ENCODE results near the gene ABCC10. TPM values are rescaled to one million over a fixed set of nuclear protein-coding genes. Genes with fewer than 3 reads are reported as not detected.
A peak's percentile ranks its signal among the peaks of the same experiment; 100 is the strongest.

Gene ABCC10
- total RNA-seq, 1 experiment from 2014 or later: 25.5 TPM

DNA sequence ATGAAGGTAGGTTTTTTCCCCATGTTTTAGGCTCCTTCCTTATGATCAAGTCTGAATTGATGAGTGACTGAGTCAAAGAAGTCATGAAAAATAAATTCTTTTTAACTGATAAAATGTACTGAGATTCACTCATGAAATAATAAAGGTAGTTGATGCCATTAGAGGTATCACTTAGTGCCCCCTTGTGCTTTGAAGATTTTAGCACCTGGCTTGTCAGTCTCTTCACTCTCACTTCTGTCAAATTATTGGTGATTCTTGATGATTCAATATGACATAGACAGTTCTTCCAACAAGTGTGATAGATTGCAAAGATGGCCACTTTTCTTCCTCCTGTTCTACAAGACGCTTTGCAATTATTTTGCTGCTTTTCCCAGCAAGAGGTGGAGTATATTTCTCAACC, 32.2 kb downstream of the ABCC10 start (continued):
- no peak for TF ChIP-seq ELF4 (CRISPR knock-in tag; IDR thresholded peaks at IDR 0.05; ENCODE audit: low read depth)

- no peaks in the 10 kb centered on the region for H3K9me3 Mint-ChIP-seq
- ATAC-seq (no peak), DNase-seq (ENCODE audit: low spot score) (no peak)
- no peak overlapping the region for H3K27ac Mint-ChIP-seq
- H3K27me3 Mint-ChIP-seq (ENCODE audit: low read depth): peaks cover 46% of the 10 kb centered on the region
- peaks cover 14% of the 10 kb centered on the region for H3K4me1 Mint-ChIP-seq
- CTCF ChIA-PET: interaction anchor here (5.3 kb wide), 1 partner anchor 36 kb away, joined by 65 read pairs; no protein-coding TSS in a partner anchor
- no peak overlapping the region for H3K4me3 Mint-ChIP-seq
- TF ChIP-seq, protein P1, sequence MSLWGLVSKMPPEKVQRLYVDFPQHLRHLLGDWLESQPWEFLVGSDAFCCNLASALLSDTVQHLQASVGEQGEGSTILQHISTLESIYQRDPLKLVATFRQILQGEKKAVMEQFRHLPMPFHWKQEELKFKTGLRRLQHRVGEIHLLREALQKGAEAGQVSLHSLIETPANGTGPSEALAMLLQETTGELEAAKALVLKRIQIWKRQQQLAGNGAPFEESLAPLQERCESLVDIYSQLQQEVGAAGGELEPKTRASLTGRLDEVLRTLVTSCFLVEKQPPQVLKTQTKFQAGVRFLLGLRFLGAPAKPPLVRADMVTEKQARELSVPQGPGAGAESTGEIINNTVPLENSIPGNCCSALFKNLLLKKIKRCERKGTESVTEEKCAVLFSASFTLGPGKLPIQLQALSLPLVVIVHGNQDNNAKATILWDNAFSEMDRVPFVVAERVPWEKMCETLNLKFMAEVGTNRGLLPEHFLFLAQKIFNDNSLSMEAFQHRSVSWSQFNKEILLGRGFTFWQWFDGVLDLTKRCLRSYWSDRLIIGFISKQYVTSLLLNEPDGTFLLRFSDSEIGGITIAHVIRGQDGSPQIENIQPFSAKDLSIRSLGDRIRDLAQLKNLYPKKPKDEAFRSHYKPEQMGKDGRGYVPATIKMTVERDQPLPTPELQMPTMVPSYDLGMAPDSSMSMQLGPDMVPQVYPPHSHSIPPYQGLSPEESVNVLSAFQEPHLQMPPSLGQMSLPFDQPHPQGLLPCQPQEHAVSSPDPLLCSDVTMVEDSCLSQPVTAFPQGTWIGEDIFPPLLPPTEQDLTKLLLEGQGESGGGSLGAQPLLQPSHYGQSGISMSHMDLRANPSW (CRISPR knock-in tag; conservative IDR thresholded peaks at IDR 0.05; ENCODE audit: low read depth): no peak
- no peak for TF ChIP-seq CBFB (CRISPR knock-in tag; IDR thresholded peaks at IDR 0.05; ENCODE audit: low read depth)
- POLR2A ChIA-PET: no interaction called here
- no peaks in the 10 kb centered on the region for H3K36me3 Mint-ChIP-seq
Observed at GRCh38 chr6:43460032-43460431, 32.7 kb downstream of the ABCC10 start.

GRCh38 chr6:43461936-43462335, 34.6 kb downstream of the ABCC10 start:
- peaks cover 31% of the 10 kb centered on the region for H3K27me3 Mint-ChIP-seq (ENCODE audit: low read depth)

GRCh38 chr6:43464337-43464736, 37.0 kb downstream of the ABCC10 start:
- no peak for ATAC-seq
- TF ChIP-seq CREB1 (CRISPR knock-in tag; IDR thresholded peaks at IDR 0.05) (no peak), HMGA2 (CRISPR knock-in tag; IDR thresholded peaks at IDR 0.05) (no peak), RELA (CRISPR knock-in tag; IDR thresholded peaks at IDR 0.05; ENCODE audit: borderline replicate concordance) (no peak), AR (CRISPR knock-in tag; IDR thresholded peaks at IDR 0.05) (no peak), OVOL2 (CRISPR knock-in tag; IDR thresholded peaks at IDR 0.05; ENCODE audit: borderline replicate concordance) (no peak), ZSCAN18 (CRISPR knock-in tag; IDR thresholded peaks at IDR 0.05) (no peak), CTCF (IDR thresholded peaks at IDR 0.05) (no peak), ZNF317 (CRISPR knock-in tag; IDR thresholded peaks at IDR 0.05; ENCODE audit: borderline replicate concordance, low read depth) (no peak), ZNF121 (CRISPR knock-in tag; IDR thresholded peaks at IDR 0.05) (no peak)
- TF ChIP-seq, protein P2, sequence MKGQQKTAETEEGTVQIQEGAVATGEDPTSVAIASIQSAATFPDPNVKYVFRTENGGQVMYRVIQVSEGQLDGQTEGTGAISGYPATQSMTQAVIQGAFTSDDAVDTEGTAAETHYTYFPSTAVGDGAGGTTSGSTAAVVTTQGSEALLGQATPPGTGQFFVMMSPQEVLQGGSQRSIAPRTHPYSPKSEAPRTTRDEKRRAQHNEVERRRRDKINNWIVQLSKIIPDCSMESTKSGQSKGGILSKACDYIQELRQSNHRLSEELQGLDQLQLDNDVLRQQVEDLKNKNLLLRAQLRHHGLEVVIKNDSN (CRISPR knock-in tag; IDR thresholded peaks at IDR 0.05): no peak

More at GRCh38 chr6:43461936-43462335, 34.6 kb downstream of the ABCC10 start:
- Mint-ChIP-seq H3K4me3 (no peak overlapping the region), H3K9me3 (no peaks in the 10 kb centered on the region), H3K36me3 (no peaks in the 10 kb centered on the region), H3K27ac (peak overlapping the region; percentile 30; the same call in 1 of the 2 replicates), H3K4me1 (peaks cover 3% of the 10 kb centered on the region)
- DNase-seq (ENCODE audit: low spot score) (no peak), ATAC-seq (no peak)
- ChIA-PET CTCF (interaction anchor here (1.8 kb wide), 1 partner anchor 45 kb away, joined by 4 read pairs; no protein-coding TSS in a partner anchor), POLR2A (no interaction called here)
- TF ChIP-seq ELF4 (CRISPR knock-in tag; IDR thresholded peaks at IDR 0.05; ENCODE audit: low read depth): no peak
- TF ChIP-seq NR1H2 (CRISPR knock-in tag; IDR thresholded peaks at IDR 0.05): no peak
- TF ChIP-seq PRRX2 (CRISPR knock-in tag; IDR thresholded peaks at IDR 0.05): no peak
- TF ChIP-seq, protein P3, sequence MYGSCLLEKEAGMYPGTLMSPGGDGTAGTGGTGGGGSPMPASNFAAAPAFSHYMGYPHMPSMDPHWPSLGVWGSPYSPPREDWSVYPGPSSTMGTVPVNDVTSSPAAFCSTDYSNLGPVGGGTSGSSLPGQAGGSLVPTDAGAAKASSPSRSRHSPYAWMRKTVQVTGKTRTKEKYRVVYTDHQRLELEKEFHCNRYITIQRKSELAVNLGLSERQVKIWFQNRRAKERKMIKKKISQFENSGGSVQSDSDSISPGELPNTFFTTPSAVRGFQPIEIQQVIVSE (CRISPR knock-in tag; IDR thresholded peaks at IDR 0.05; ENCODE audit: borderline replicate concordance): no peak
- no peak for TF ChIP-seq SOX15 (CRISPR knock-in tag; IDR thresholded peaks at IDR 0.05)
- TF ChIP-seq KAT7 (CRISPR knock-in tag; IDR thresholded peaks at IDR 0.05; ENCODE audit: borderline replicate concordance): no peak
- TF ChIP-seq PREB (CRISPR knock-in tag; IDR thresholded peaks at IDR 0.05; ENCODE audit: borderline replicate concordance): no peak
- no peak for TF ChIP-seq EMX1 (CRISPR knock-in tag; IDR thresholded peaks at IDR 0.05)
- TF ChIP-seq CBFB (CRISPR knock-in tag; IDR thresholded peaks at IDR 0.05; ENCODE audit: low read depth): no peak
- TF ChIP-seq FOXK1 (CRISPR knock-in tag; IDR thresholded peaks at IDR 0.05): no peak

More at GRCh38 chr6:43464337-43464736, 37.0 kb downstream of the ABCC10 start:
- H3K9me3 Mint-ChIP-seq: no peaks in the 10 kb centered on the region
- no peak overlapping the region for H3K4me3 Mint-ChIP-seq
- POLR2A ChIA-PET: interaction anchor here (0.6 kb wide), 1 partner anchor 184 kb away, joined by 4 read pairs; no protein-coding TSS in a partner anchor
- H3K36me3 Mint-ChIP-seq: no peaks in the 10 kb centered on the region
- CTCF ChIA-PET: interaction anchor here (0.7 to 1.0 kb wide), 3 partner anchors 29 to 157 kb away, joined by 3 read pairs; no protein-coding TSS in a partner anchor
- H3K27me3 Mint-ChIP-seq (ENCODE audit: low read depth): peaks cover 23% of the 10 kb centered on the region
- H3K4me1 Mint-ChIP-seq: peaks cover 8% of the 10 kb centered on the region
- DNase-seq (ENCODE audit: low spot score): no peak
- no peak overlapping the region for H3K27ac Mint-ChIP-seq
